ENCODE measurements around the gene SIK3.

- no peak for TF ChIP-seq EZH2phosphoT487 (IDR thresholded peaks at IDR 0.05; ENCODE audit: borderline replicate concordance, low read depth)
- no peak for TF ChIP-seq CTCF (IDR thresholded peaks at IDR 0.05)
- no peak for TF ChIP-seq SIN3A (IDR thresholded peaks at IDR 0.05; ENCODE audit: borderline replicate concordance, low read depth, low read length)
- TF ChIP-seq POLR2AphosphoS5 (IDR thresholded peaks at IDR 0.05; ENCODE audit: low read depth, low read length), result no peak
- no peak for TF ChIP-seq JUND (IDR thresholded peaks at IDR 0.05)
- no peak for TF ChIP-seq ZBTB33 (IDR thresholded peaks at IDR 0.05; ENCODE audit: borderline replicate concordance, low read depth)
These were observed 81.5 kb downstream of the SIK3 start for GRCh38 chr11:117016747-117017146.
